Measurements from ENCODE around the gene CLTRN.

DNA sequence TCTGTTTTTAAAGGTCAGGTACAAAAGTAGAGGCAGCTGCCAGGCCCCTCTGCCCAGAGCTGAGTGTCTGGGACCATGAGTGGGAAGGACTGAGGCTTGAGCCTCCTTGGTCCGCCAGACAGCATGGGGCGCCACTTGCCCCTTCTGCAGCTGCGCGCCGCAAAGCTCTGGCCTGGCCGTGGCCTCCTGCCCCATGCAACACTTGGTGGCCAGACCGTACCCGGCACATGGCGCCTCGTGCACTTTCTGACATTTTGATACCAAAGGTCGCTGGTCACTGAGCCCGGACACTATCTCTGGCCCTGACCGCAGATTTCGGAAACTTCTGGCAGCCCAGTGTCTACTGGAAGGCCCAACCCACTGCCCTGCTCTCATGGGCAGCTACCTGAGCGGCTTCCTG is 18.6 kb downstream of the CLTRN start:
- TF ChIP-seq POLR2A (IDR thresholded peaks at IDR 0.05; ENCODE audit: low read depth, low read length) (no peak), CTCF (IDR thresholded peaks at IDR 0.05; ENCODE audit: extremely low read depth in 1 of 2, insufficient read depth in 1 of 2, low read depth in 1 of 2, low read length in 2 of 2) (no peak)
